ENCODE results near the gene PRG3. TPM values are rescaled to one million over a fixed set of nuclear protein-coding genes. Genes with fewer than 3 reads are reported as not detected.

The PRG3 gene
- total and polyA plus RNA-seq, 2 of the 4 experiments (the other 2 are of a cell fraction) = not detected

DNA sequence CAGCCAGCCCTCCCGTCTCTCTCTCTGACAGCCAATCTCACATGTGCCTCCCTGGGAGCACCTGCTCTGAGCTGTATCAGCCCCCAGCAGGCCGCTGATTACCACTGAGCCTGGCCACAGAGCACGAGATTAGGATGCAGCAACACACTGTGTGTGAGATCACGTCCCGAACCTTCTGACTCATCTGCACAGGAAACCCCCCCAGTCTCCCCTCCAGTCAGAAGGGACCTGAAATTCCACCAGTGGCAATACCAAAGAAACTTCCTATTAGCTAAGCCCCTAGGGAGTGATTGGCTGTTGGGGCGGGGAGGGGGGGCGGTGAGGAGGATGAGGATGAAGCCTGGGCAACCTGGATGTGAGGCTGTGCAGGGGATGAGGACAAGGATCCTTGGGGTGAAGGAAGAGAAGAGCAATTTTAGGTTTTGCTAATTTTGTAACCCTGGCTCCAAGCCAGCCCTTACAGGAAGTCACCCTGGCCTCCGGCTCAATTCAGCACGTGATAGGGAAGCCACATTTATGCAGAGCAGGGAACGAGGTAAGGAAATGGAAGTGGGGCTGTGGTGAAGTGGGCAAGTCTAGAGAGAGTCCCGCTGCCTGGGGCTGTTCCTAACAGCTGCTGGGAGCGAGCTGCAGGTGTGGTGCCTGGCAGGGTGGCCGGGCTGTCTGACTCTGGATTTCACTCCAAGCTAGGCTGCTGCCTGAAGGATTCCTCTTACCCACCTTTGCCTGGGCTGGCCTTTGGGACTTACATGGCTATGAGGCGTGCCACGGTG is 44.0 kb upstream of the PRG3 start (continued):
- TF ChIP-seq, protein P1, sequence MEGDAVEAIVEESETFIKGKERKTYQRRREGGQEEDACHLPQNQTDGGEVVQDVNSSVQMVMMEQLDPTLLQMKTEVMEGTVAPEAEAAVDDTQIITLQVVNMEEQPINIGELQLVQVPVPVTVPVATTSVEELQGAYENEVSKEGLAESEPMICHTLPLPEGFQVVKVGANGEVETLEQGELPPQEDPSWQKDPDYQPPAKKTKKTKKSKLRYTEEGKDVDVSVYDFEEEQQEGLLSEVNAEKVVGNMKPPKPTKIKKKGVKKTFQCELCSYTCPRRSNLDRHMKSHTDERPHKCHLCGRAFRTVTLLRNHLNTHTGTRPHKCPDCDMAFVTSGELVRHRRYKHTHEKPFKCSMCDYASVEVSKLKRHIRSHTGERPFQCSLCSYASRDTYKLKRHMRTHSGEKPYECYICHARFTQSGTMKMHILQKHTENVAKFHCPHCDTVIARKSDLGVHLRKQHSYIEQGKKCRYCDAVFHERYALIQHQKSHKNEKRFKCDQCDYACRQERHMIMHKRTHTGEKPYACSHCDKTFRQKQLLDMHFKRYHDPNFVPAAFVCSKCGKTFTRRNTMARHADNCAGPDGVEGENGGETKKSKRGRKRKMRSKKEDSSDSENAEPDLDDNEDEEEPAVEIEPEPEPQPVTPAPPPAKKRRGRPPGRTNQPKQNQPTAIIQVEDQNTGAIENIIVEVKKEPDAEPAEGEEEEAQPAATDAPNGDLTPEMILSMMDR (conservative IDR thresholded peaks at IDR 0.05; ENCODE audit: low read depth, low read length) = no peak
- peak; percentile 81; the same call in 1 of the 2 replicates for TF ChIP-seq MAZ (IDR thresholded peaks at IDR 0.05; ENCODE audit: borderline replicate concordance, low read depth, low read length)

Data from IMR-90 (cell line).